Mesenchymal stem cell (in vitro differentiated cells and primary cell): ENCODE measurements around the gene KTN1.

Source experiments
- DNase-seq: peaks from one replicate; pipeline ENCODE4 v3.0.0-alpha.2; 2013
- H2AFZ ChIP-seq: one replicate; pipeline ENCODE4 v1.6.1; 2013; ENCODE audit warnings: low read depth, mild to moderate bottlenecking, control low read depth, inconsistent platforms, low read length, moderate library complexity
- H2AK5ac ChIP-seq: 2 replicates; pipeline ENCODE4 v1.6.1; 2013; ENCODE audit warnings: low read length, moderate library complexity, mild to moderate bottlenecking, inconsistent platforms; ENCODE audit not compliant: severe bottlenecking
- H2BK120ac ChIP-seq: one replicate; pipeline ENCODE4 v1.6.1; 2013; ENCODE audit warnings: low read depth, mild to moderate bottlenecking, inconsistent platforms, low read length, moderate library complexity
- H2BK12ac ChIP-seq, 2 experiments: one replicate each; pipeline ENCODE4 v1.6.1; 2013; ENCODE audit warnings: inconsistent platforms in 2 of 2, low read length in 2 of 2, mild to moderate bottlenecking in 2 of 2, moderate library complexity in 2 of 2, control low read depth in 1 of 2
- H2BK15ac ChIP-seq: one replicate; pipeline ENCODE4 v1.6.1; 2013; ENCODE audit warnings: mild to moderate bottlenecking, low read depth, inconsistent platforms; ENCODE audit not compliant: poor library complexity, severe bottlenecking
- H2BK5ac ChIP-seq: 2 replicates; pipeline ENCODE4 v1.6.1; 2013; ENCODE audit warnings: low read depth, mild to moderate bottlenecking, low read length, control low read depth, inconsistent platforms; ENCODE audit not compliant: poor library complexity, severe bottlenecking
- H3K14ac ChIP-seq, 2 experiments: one replicate each; pipeline ENCODE4 v1.6.1; 2013; ENCODE audit warnings: inconsistent platforms in 2 of 2, low read length in 2 of 2, control low read depth in 1 of 2, mild to moderate bottlenecking in 1 of 2, moderate library complexity in 1 of 2
- H3K18ac ChIP-seq, 2 experiments: one replicate each; pipeline ENCODE4 v1.6.1; 2013; ENCODE audit warnings: inconsistent platforms in 2 of 2, low read length in 2 of 2, control low read depth in 1 of 2, low read depth in 1 of 2, mild to moderate bottlenecking in 1 of 2
- H3K23ac ChIP-seq, 2 experiments: one replicate each; pipeline ENCODE4 v1.6.1; 2013; ENCODE audit warnings: inconsistent platforms in 2 of 2, low read length in 2 of 2, mild to moderate bottlenecking in 2 of 2, moderate library complexity in 2 of 2, control low read depth in 1 of 2
- H3K27ac ChIP-seq: 2 replicates; pipeline ENCODE4 v1.5.1; 2013; ENCODE audit warnings: mild to moderate bottlenecking, moderate library complexity, low read length, control low read depth, inconsistent platforms; ENCODE audit not compliant: poor library complexity, severe bottlenecking
- H3K27me3 ChIP-seq, 2 experiments: 2 replicates each; pipeline versions ENCODE4 v1.6.1 to v1.7.0; 2013; ENCODE audit warnings: low read length in 2 of 2, mild to moderate bottlenecking in 2 of 2, moderate library complexity in 2 of 2, control low read depth in 1 of 2, inconsistent platforms in 1 of 2; ENCODE audit not compliant: control insufficient read depth in 1 of 2, insufficient read depth in 1 of 2
- H3K36me3 ChIP-seq, 2 experiments: 2 replicates each; pipeline versions ENCODE4 v1.6.1 to v1.7.0; 2013; ENCODE audit warnings: low read length in 2 of 2, control low read depth in 1 of 2, inconsistent platforms in 1 of 2, low read depth in 1 of 2, mild to moderate bottlenecking in 1 of 2; ENCODE audit not compliant: insufficient read depth in 2 of 2, control insufficient read depth in 1 of 2
- H3K4ac ChIP-seq, 2 experiments: one replicate each; pipeline ENCODE4 v1.6.1; 2013; ENCODE audit warnings: inconsistent platforms in 2 of 2, low read length in 2 of 2, mild to moderate bottlenecking in 2 of 2, moderate library complexity in 2 of 2, control low read depth in 1 of 2, low read depth in 1 of 2
- H3K4me1 ChIP-seq: 2 replicates; pipeline ENCODE4 v1.6.1; 2013; ENCODE audit warnings: low read depth, low read length, control low read depth; ENCODE audit not compliant: control insufficient read depth, insufficient read depth
- H3K4me2 ChIP-seq: 2 replicates; pipeline ENCODE4 v1.6.1; 2013; ENCODE audit warnings: low read length, mild to moderate bottlenecking, inconsistent platforms; ENCODE audit not compliant: poor library complexity, severe bottlenecking
- H3K4me3 ChIP-seq, 2 experiments: 2 replicates each; pipeline versions ENCODE4 v1.5.1 to v1.7.0; 2013; ENCODE audit warnings: low read length in 2 of 2, mild to moderate bottlenecking in 2 of 2, control low read depth in 1 of 2, low read depth in 1 of 2; ENCODE audit not compliant: insufficient read depth in 1 of 2
- H3K79me1 ChIP-seq: replicated peaks from 2 replicates; pipeline ENCODE4 v1.6.1; 2013; ENCODE audit warnings: mild to moderate bottlenecking, control low read depth, low read length, inconsistent platforms; ENCODE audit not compliant: poor library complexity, severe bottlenecking
- H3K9ac ChIP-seq: 2 replicates; pipeline ENCODE4 v1.7.0; 2013; ENCODE audit warnings: mild to moderate bottlenecking, low read length, moderate library complexity
- H3K9me3 ChIP-seq: 2 replicates; pipeline ENCODE4 v1.7.0; 2013; ENCODE audit warnings: mild to moderate bottlenecking, low read length; ENCODE audit not compliant: control insufficient read depth
- H4K8ac ChIP-seq: one replicate; pipeline ENCODE4 v1.6.1; 2013; ENCODE audit warnings: inconsistent platforms, mild to moderate bottlenecking, low read length, moderate library complexity
- H4K91ac ChIP-seq: one replicate; pipeline ENCODE4 v1.6.1; 2013; ENCODE audit warnings: mild to moderate bottlenecking, low read length, inconsistent platforms
- WGBS: methylation state at CpG from one replicate; pipeline ENCODE4 v1.1.7; 2013; ENCODE audit warnings: mixed read lengths; 5-methylcytosine and 5-hydroxymethylcytosine counted together

The KTN1 gene

GRCh38 chr14:55620981-55621380, 41.0 kb downstream of the KTN1 start:
- H4K91ac ChIP-seq = no peak overlapping the region
- no peak overlapping the region for H3K14ac ChIP-seq
- peaks cover 17% of the 10 kb centered on the region for H3K79me1 ChIP-seq
- no peaks in the 10 kb centered on the region for H3K4me1 ChIP-seq
- H3K23ac ChIP-seq = no peak overlapping the region
- H2BK120ac ChIP-seq = no peak overlapping the region
- no peak overlapping the region for H2BK15ac ChIP-seq
- no peak overlapping the region for H3K27ac ChIP-seq
- no peak overlapping the region for H4K8ac ChIP-seq
- H3K4ac ChIP-seq = no peak overlapping the region
- H3K4me2 ChIP-seq = no peak overlapping the region
- H3K36me3 ChIP-seq = peaks cover 13 to 88% of the 10 kb centered on the region in 2 experiments
- H3K9me3 ChIP-seq = peaks cover 7% of the 10 kb centered on the region
- H3K9ac ChIP-seq = no peak overlapping the region
- no peaks in the 10 kb centered on the region for H3K27me3 ChIP-seq
- no peak overlapping the region for H2BK5ac ChIP-seq
- H2AFZ ChIP-seq = no peak overlapping the region
- WGBS = over 99% methylated on average over 3 of the region's 3 CpGs
- H2AK5ac ChIP-seq = no peak overlapping the region
- no peak for DNase-seq
- no peak overlapping the region for H3K18ac ChIP-seq
- no peak overlapping the region for H2BK12ac ChIP-seq
- no peak overlapping the region for H3K4me3 ChIP-seq

- Histone ChIP-seq H4K8ac (no peak overlapping the region), H3K27ac (no peak overlapping the region), H3K4me3 (no peak overlapping the region), H2BK120ac (no peak overlapping the region), H3K14ac (no peak overlapping the region), H2BK12ac (no peak overlapping the region), H3K4ac (no peak overlapping the region), H3K36me3 (peaks cover 13 to 84% of the 10 kb centered on the region in 2 experiments), H3K4me2 (no peak overlapping the region), H4K91ac (no peak overlapping the region), H3K23ac (no peak overlapping the region), H3K79me1 (peaks cover 16% of the 10 kb centered on the region), H2BK15ac (no peak overlapping the region), H2BK5ac (no peak overlapping the region), H3K9ac (no peak overlapping the region), H3K9me3 (peaks cover 7% of the 10 kb centered on the region), H2AK5ac (no peak overlapping the region), H3K27me3 (no peaks in the 10 kb centered on the region), H2AFZ (no peak overlapping the region), H3K4me1 (no peaks in the 10 kb centered on the region), H3K18ac (no peak overlapping the region)
- DNase-seq = no peak
- WGBS = 94% methylated on average over 3 of the region's 5 CpGs
Measured at GRCh38 chr14:55621391-55621790, 41.4 kb downstream of the KTN1 start.

- no peak overlapping the region for H4K91ac ChIP-seq
- H2BK15ac ChIP-seq = no peak overlapping the region
- H3K27me3 ChIP-seq = no peaks in the 10 kb centered on the region
- peaks cover 7% of the 10 kb centered on the region for H3K9me3 ChIP-seq
- H3K9ac ChIP-seq = no peak overlapping the region
- H2AFZ ChIP-seq = no peak overlapping the region
- H3K4ac ChIP-seq = no peak overlapping the region
- no peak overlapping the region for H3K14ac ChIP-seq
- no peak overlapping the region for H2BK12ac ChIP-seq
- peaks cover 25% of the 10 kb centered on the region for H3K79me1 ChIP-seq
- peaks cover 13 to 77% of the 10 kb centered on the region in 2 experiments for H3K36me3 ChIP-seq
- H3K4me1 ChIP-seq = no peaks in the 10 kb centered on the region
- H4K8ac ChIP-seq = no peak overlapping the region
- H2AK5ac ChIP-seq = no peak overlapping the region
- H3K27ac ChIP-seq = no peak overlapping the region
- peak; percentile 52 for DNase-seq
- no peak overlapping the region for H3K18ac ChIP-seq
- H3K23ac ChIP-seq = no peak overlapping the region
- H3K4me2 ChIP-seq = no peak overlapping the region
- no peak overlapping the region for H3K4me3 ChIP-seq
- no peak overlapping the region for H2BK5ac ChIP-seq
- H2BK120ac ChIP-seq = no peak overlapping the region
- 86% methylated on average over 4 of the region's 4 CpGs for WGBS
Measured at GRCh38 chr14:55624913-55625312, 44.9 kb downstream of the KTN1 start.

- H2BK15ac ChIP-seq = no peak overlapping the region
- H4K8ac ChIP-seq = no peak overlapping the region
- H3K4me1 ChIP-seq = no peaks in the 10 kb centered on the region
- H3K14ac ChIP-seq = no peak overlapping the region
- peaks cover 21% of the 10 kb centered on the region for H3K79me1 ChIP-seq
- no peak for DNase-seq
- H3K4me2 ChIP-seq = no peak overlapping the region
- peaks cover 1% of the 10 kb centered on the region for H3K9me3 ChIP-seq
- no peak overlapping the region for H3K27ac ChIP-seq
- no peak overlapping the region for H4K91ac ChIP-seq
- WGBS = 88% methylated on average over 1 of the region's 2 CpGs
- H3K4ac ChIP-seq = no peak overlapping the region
- H3K23ac ChIP-seq = no peak overlapping the region
- peaks cover 7 to 77% of the 10 kb centered on the region in 2 experiments for H3K36me3 ChIP-seq
- H3K4me3 ChIP-seq = no peak overlapping the region
- no peak overlapping the region for H2BK5ac ChIP-seq
- H2BK12ac ChIP-seq = no peak overlapping the region
- no peak overlapping the region for H2BK120ac ChIP-seq
- no peaks in the 10 kb centered on the region for H3K27me3 ChIP-seq
- H2AK5ac ChIP-seq = no peak overlapping the region
- peak overlapping the region; percentile 49 for H3K9ac ChIP-seq
- no peak overlapping the region for H3K18ac ChIP-seq
- no peak overlapping the region for H2AFZ ChIP-seq
Measured at GRCh38 chr14:55625481-55625880, 45.5 kb downstream of the KTN1 start.
